ENCODE measurements around the gene PKP4.

- TF ChIP-seq ZNF263 (CRISPR knock-in tag; IDR thresholded peaks at IDR 0.05; ENCODE audit: borderline replicate concordance) (no peak), ATF7 (IDR thresholded peaks at IDR 0.05) (no peak)
Measured at GRCh38 chr2:158464426-158465281, 7.9 kb downstream of the PKP4 start.
